Hepatocyte (in vitro differentiated cells): ENCODE measurements around the gene MITF. TPM values are rescaled to one million over a fixed set of nuclear protein-coding genes. Genes with fewer than 3 reads are reported as not detected.

Experiments used
- DNase-seq: peaks from one replicate; pipeline ENCODE4 v3.0.0-alpha.2; 2016; ENCODE audit warnings: low spot score
- H2AFZ ChIP-seq: fragments of 200-600 bp; sonication (generic); 2 replicates; pipeline ENCODE4 v1.6.0; 2016; ENCODE audit warnings: antibody characterized with exemption, mild to moderate bottlenecking
- H3K27ac ChIP-seq: fragments of 200-600 bp; sonication (generic); 2 replicates; pipeline ENCODE4 v1.5.1; 2016; ENCODE audit warnings: mild to moderate bottlenecking
- H3K27me3 ChIP-seq: fragments of 200-600 bp; sonication (generic); 2 replicates; pipeline ENCODE4 v1.6.1; 2016
- H3K36me3 ChIP-seq: fragments of 200-600 bp; sonication (generic); replicated peaks from 2 replicates; pipeline ENCODE4 v1.5.1; 2016; ENCODE audit warnings: low read depth; ENCODE audit not compliant: insufficient read depth
- H3K4me1 ChIP-seq: fragments of 200-600 bp; sonication (generic); 2 replicates; pipeline ENCODE4 v1.5.1; 2016; ENCODE audit warnings: mild to moderate bottlenecking, moderate library complexity; ENCODE audit not compliant: insufficient read depth
- H3K4me2 ChIP-seq: fragments of 200-600 bp; sonication (generic); 2 replicates; pipeline ENCODE4 v1.6.0; 2016
- H3K4me3 ChIP-seq: fragments of 200-600 bp; sonication (generic); 2 replicates; pipeline ENCODE4 v1.5.1; 2016; ENCODE audit warnings: mild to moderate bottlenecking
- H3K79me2 ChIP-seq: fragments of 200-600 bp; sonication (generic); 2 replicates; pipeline ENCODE4 v1.6.0; 2017; ENCODE audit warnings: mild to moderate bottlenecking
- H3K9me2 ChIP-seq: fragments of 200-600 bp; sonication (generic); replicated peaks from 2 replicates; pipeline ENCODE4 v1.6.0; 2017; ENCODE audit warnings: mild to moderate bottlenecking; ENCODE audit not compliant: insufficient read depth
- H3K9me3 ChIP-seq: fragments of 200-600 bp; sonication (generic); 2 replicates; pipeline ENCODE4 v1.5.1; 2016; ENCODE audit warnings: low read depth, mild to moderate bottlenecking
- H4K20me1 ChIP-seq: fragments of 200-600 bp; sonication (generic); 2 replicates; pipeline ENCODE4 v1.6.0; 2016; ENCODE audit warnings: mild to moderate bottlenecking; ENCODE audit not compliant: insufficient read depth, poor library complexity, severe bottlenecking
- EZH2 ChIP-seq: fragments of 200-600 bp; sonication (generic); IDR thresholded peaks from 2 replicates; pipeline ENCODE4 v1.6.1; 2016; ENCODE audit warnings: antibody characterized with exemption, mild to moderate bottlenecking, borderline replicate concordance
- EZH2phosphoT487 ChIP-seq: fragments of 200-600 bp; sonication (generic); IDR thresholded peaks from one replicate; pipeline ENCODE4 v1.6.1; 2018; ENCODE audit warnings: antibody characterized with exemption, mild to moderate bottlenecking, low read depth, moderate library complexity; ENCODE audit not compliant: unreplicated experiment, severe bottlenecking
- WGBS: methylation state at CpG from one replicate; pipeline ENCODE4 v1.1.6; 2016; ENCODE audit warnings: low lambda C conversion rate; ENCODE audit errors: missing lambda C conversion rate; 5-methylcytosine and 5-hydroxymethylcytosine counted together
- polyA plus RNA-seq: library from polyadenylated mRNA; unstranded; fragments of >200 nt; fragmentation: Nextera tagmentation; extraction: Ambion mirVana; gene quantifications from 2 replicates; pipeline ENCODE4 v1.2.1, GENCODE V29; 2016
- total RNA-seq: library from RNA; depleted of rRNA; stranded (reverse); fragments of >200 nt; gene quantifications from 2 replicates; pipeline ENCODE4 v1.2.3, GENCODE V29; 2014
- TF ChIP-seq, protein P1 (sequence below): fragments of 200-600 bp; sonication (generic); IDR thresholded peaks from 2 replicates; pipeline ENCODE4 v1.5.1; 2016; ENCODE audit warnings: antibody characterized with exemption, mild to moderate bottlenecking; ENCODE audit not compliant: poor library complexity

MITF gene
- total and polyA plus RNA-seq, 2 experiments from 2014 or later, result 7.1 to 14.2 TPM

DNA sequence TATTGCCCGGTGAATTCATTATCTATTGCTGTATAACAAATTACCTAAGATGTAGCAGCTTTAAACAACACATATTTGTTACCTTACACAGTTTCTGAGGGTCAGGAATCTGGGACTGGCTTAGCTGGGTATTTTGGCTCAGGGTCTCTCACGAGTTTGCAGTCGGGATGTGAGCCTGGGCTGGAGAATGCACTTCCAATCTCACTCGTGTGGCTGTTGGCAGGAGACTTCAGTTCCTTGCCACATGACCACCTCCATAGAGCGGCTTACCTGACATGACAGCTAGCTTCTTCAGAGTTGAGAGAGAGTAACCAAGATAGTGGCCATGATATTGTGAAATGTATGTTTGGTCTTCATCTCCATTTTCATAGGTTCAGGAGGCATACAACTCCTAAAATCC, 18.4 kb upstream of the MITF start:
- 92% methylated on average over 5 of the region's 5 CpGs for WGBS
- Histone ChIP-seq H3K9me2 (no peaks in the 10 kb centered on the region), H3K4me3 (no peak overlapping the region), H2AFZ (no peak overlapping the region), H3K27me3 (no peaks in the 10 kb centered on the region), H4K20me1 (no peaks in the 10 kb centered on the region), H3K79me2 (no peaks in the 10 kb centered on the region), H3K4me1 (peaks cover 3% of the 10 kb centered on the region), H3K9me3 (no peaks in the 10 kb centered on the region), H3K4me2 (no peak overlapping the region), H3K36me3 (no peaks in the 10 kb centered on the region), H3K27ac (no peak overlapping the region)
- DNase-seq, result no peak
- TF ChIP-seq EZH2phosphoT487, result no peak
- TF ChIP-seq EZH2, result no peak

DNA sequence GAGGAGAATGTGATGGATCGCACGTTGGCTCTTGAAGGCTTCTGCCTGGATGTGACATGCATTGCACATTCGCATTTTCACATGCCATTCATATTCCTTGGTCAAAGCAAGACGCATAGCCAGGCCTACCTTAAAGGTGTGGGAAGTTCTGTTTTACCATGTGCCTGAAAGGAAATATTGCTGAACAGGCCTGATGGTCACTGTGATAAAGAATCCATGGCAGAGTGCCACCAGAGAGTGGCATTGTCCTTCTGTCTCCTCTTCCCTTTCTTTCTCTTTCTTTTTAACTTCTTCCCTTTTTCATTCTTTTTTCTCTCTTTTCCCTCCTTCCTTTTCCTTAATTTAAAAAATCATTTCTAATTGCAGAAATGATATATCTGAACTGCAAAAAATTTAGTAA, 15.9 kb upstream of the MITF start:
- Histone ChIP-seq H3K4me1 (peaks cover 3% of the 10 kb centered on the region), H3K9me3 (no peaks in the 10 kb centered on the region), H3K36me3 (no peaks in the 10 kb centered on the region), H3K4me3 (no peak overlapping the region), H2AFZ (no peak overlapping the region), H3K9me2 (no peaks in the 10 kb centered on the region), H3K27ac (no peak overlapping the region), H3K27me3 (no peaks in the 10 kb centered on the region), H3K79me2 (no peaks in the 10 kb centered on the region), H4K20me1 (no peaks in the 10 kb centered on the region), H3K4me2 (no peak overlapping the region)
- TF ChIP-seq EZH2, result no peak
- TF ChIP-seq, protein P1, sequence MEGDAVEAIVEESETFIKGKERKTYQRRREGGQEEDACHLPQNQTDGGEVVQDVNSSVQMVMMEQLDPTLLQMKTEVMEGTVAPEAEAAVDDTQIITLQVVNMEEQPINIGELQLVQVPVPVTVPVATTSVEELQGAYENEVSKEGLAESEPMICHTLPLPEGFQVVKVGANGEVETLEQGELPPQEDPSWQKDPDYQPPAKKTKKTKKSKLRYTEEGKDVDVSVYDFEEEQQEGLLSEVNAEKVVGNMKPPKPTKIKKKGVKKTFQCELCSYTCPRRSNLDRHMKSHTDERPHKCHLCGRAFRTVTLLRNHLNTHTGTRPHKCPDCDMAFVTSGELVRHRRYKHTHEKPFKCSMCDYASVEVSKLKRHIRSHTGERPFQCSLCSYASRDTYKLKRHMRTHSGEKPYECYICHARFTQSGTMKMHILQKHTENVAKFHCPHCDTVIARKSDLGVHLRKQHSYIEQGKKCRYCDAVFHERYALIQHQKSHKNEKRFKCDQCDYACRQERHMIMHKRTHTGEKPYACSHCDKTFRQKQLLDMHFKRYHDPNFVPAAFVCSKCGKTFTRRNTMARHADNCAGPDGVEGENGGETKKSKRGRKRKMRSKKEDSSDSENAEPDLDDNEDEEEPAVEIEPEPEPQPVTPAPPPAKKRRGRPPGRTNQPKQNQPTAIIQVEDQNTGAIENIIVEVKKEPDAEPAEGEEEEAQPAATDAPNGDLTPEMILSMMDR, result no peak
- WGBS, result 90% methylated on average over 4 of the region's 4 CpGs
- DNase-seq, result no peak

DNA sequence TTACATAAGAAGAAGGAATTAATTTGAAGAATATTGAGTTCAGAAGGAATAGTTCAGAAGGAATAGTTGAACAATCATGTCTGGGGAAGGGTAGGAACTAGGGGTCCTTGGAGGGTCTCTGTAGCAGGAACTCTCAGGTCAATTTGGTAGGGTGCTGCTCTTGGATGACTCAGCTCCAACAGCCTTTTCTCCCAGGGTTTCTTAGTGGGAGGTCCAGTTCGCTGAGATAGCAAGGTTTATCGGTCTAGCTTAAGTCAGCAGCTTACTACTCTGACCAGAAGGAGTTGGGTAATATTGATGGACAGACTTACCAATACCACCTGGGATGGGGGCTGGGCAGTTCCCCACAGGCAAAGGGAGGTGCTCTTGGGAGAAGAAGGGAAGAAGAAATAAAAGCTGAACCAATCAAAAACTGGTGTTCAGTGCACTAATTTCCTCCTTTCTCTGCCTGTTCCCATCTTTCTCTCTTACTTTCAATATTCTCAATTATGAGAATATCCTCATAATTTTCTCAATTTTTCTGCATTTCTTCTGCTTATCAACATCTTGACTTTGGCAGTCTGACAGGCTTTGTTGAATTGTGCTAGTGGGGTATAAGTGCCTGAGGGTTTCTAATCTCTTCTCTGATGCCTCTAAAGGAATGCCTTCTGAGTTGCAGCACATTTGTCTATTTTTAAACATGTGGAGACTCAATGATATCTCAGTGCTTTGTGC, 14.4 kb upstream of the MITF start:
- H3K27me3 ChIP-seq, result no peaks in the 10 kb centered on the region
- no peaks in the 10 kb centered on the region for H3K9me3 ChIP-seq
- 13% methylated on average over 2 of the region's 2 CpGs for WGBS
- DNase-seq, result peak; percentile 24
- TF ChIP-seq, protein P1, result no peak
- TF ChIP-seq EZH2 (no peak), EZH2phosphoT487 (no peak)
- H3K4me3 ChIP-seq, result no peak overlapping the region
- H3K9me2 ChIP-seq, result no peaks in the 10 kb centered on the region
- H3K4me2 ChIP-seq, result peak overlapping the region; percentile 63
- H3K27ac ChIP-seq, result no peak overlapping the region
- H3K4me1 ChIP-seq, result peaks cover 3% of the 10 kb centered on the region
- H2AFZ ChIP-seq, result no peak overlapping the region
- no peaks in the 10 kb centered on the region for H4K20me1 ChIP-seq
- no peaks in the 10 kb centered on the region for H3K36me3 ChIP-seq
- H3K79me2 ChIP-seq, result no peaks in the 10 kb centered on the region

DNA sequence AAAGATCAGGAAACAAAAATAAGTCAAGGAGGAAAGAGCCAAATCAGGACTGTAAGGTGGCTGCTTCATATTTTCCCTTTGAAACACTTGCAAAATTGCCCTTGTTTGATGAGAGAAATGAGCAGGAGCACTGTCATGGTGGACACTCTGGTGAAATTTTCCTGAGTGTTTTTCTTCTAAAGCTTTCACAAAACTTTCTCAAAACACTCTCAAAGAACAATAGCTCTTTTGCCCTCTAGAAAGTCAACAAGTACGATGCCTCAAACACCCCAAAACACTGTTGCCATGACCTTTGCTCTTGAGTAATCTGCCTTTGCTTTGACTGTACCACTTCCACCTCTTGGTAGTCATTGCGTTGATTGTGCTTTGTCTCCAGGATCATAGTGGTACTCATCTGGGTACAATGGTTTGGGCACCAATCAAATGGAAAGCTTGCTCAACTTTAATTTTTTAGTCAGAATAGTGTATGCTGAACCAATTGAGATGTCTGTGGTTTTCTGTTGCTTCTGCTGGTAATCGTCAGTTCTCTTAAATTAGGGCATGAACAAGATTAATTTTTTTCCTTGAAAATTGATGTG, 13.2 kb upstream of the MITF start:
- Histone ChIP-seq H2AFZ (no peak overlapping the region), H3K4me3 (no peak overlapping the region), H3K27me3 (no peaks in the 10 kb centered on the region), H3K79me2 (no peaks in the 10 kb centered on the region), H3K4me2 (no peak overlapping the region), H3K4me1 (peaks cover 3% of the 10 kb centered on the region), H3K36me3 (no peaks in the 10 kb centered on the region), H3K27ac (no peak overlapping the region), H3K9me3 (no peaks in the 10 kb centered on the region), H3K9me2 (no peaks in the 10 kb centered on the region), H4K20me1 (no peaks in the 10 kb centered on the region)
- DNase-seq, result no peak
- 70% methylated on average over 3 of the region's 3 CpGs for WGBS
- TF ChIP-seq, protein P1, result no peak
- TF ChIP-seq EZH2phosphoT487 (no peak), EZH2 (no peak)
